ENCODE results near the gene TDRD9. TPM values are rescaled to one million over a fixed set of nuclear protein-coding genes. Genes with fewer than 3 reads are reported as not detected.

Gene TDRD9
- total and polyA plus RNA-seq, 2 donors from 2014 or later = 1.6 to 6.6 TPM

GRCh38 chr14:103892247-103892646, 36.0 kb upstream of the TDRD9 start:
- Histone ChIP-seq H3K9ac (ENCODE audit: low read length in 3 of 3) (no peak overlapping the region), H3K27me3 (ENCODE audit: control insufficient read depth, insufficient read depth, low read length) (no peaks in the 10 kb centered on the region), H3K36me3 (ENCODE audit: control insufficient read depth in 2 of 3, insufficient read depth in 3 of 3, low read length in 3 of 3) (no peaks in the 10 kb centered on the region), H3K27ac (ENCODE audit: low read depth in 2 of 2, low read length in 2 of 2) (no peak overlapping the region), H3K9me3 (ENCODE audit: control insufficient read depth in 2 of 3, insufficient read depth in 1 of 3, low read length in 3 of 3) (no peaks in the 10 kb centered on the region), H3K4me3 (ENCODE audit: low read length in 3 of 3) (no peak overlapping the region), H3K4me1 (ENCODE audit: control insufficient read depth in 2 of 3, insufficient read depth in 2 of 3, low read depth in 1 of 3, low read length in 3 of 3) (peaks cover 0 to 24% (median 17%) of the 10 kb centered on the region in 3 donors)
- DNase-seq (no peak), FAIRE-seq (no peak)
- TF ChIP-seq CTCF (IDR thresholded peaks at IDR 0.05; ENCODE audit: borderline replicate concordance, extremely low read depth, insufficient read depth) = no peak
- intact Hi-C loops (cut with DNase I) = no loop called here

GRCh38 chr14:103894034-103894722, 34.1 kb upstream of the TDRD9 start:
- FAIRE-seq = no peak
- no peak overlapping the region for H3K27ac ChIP-seq (ENCODE audit: low read depth in 2 of 2, low read length in 2 of 2)
- no peak for TF ChIP-seq CTCF (IDR thresholded peaks at IDR 0.05; ENCODE audit: borderline replicate concordance, extremely low read depth, insufficient read depth)
- H3K27me3 ChIP-seq (ENCODE audit: control insufficient read depth, insufficient read depth, low read length) = no peaks in the 10 kb centered on the region
- peak in 2 of 5 donors; percentile 49 to 90 for DNase-seq
- no peak overlapping the region for H3K4me3 ChIP-seq (ENCODE audit: low read length in 3 of 3)
- no peak overlapping the region for H3K9ac ChIP-seq (ENCODE audit: low read length in 3 of 3)
- no peaks in the 10 kb centered on the region for H3K36me3 ChIP-seq (ENCODE audit: control insufficient read depth in 2 of 3, insufficient read depth in 3 of 3, low read length in 3 of 3)
- intact Hi-C loops (cut with DNase I) = no loop called here
- no peaks in the 10 kb centered on the region for H3K9me3 ChIP-seq (ENCODE audit: control insufficient read depth in 2 of 3, insufficient read depth in 1 of 3, low read length in 3 of 3)
- peaks cover 0 to 35% (median 21%) of the 10 kb centered on the region in 3 donors for H3K4me1 ChIP-seq (ENCODE audit: control insufficient read depth in 2 of 3, insufficient read depth in 2 of 3, low read depth in 1 of 3, low read length in 3 of 3)

GRCh38 chr14:103894723-103895059, 33.6 kb upstream of the TDRD9 start:
- Histone ChIP-seq H3K9ac (ENCODE audit: low read length in 3 of 3) (no peak overlapping the region), H3K9me3 (ENCODE audit: control insufficient read depth in 2 of 3, insufficient read depth in 1 of 3, low read length in 3 of 3) (no peaks in the 10 kb centered on the region), H3K36me3 (ENCODE audit: control insufficient read depth in 2 of 3, insufficient read depth in 3 of 3, low read length in 3 of 3) (no peaks in the 10 kb centered on the region), H3K27ac (ENCODE audit: low read depth in 2 of 2, low read length in 2 of 2) (no peak overlapping the region), H3K27me3 (ENCODE audit: control insufficient read depth, insufficient read depth, low read length) (no peaks in the 10 kb centered on the region), H3K4me3 (ENCODE audit: low read length in 3 of 3) (no peak overlapping the region), H3K4me1 (ENCODE audit: control insufficient read depth in 2 of 3, insufficient read depth in 2 of 3, low read depth in 1 of 3, low read length in 3 of 3) (peaks cover 0 to 35% (median 21%) of the 10 kb centered on the region in 3 donors)
- DNase-seq (peak in 2 of 5 donors; percentile 46 to 85), FAIRE-seq (no peak)
- no peak for TF ChIP-seq CTCF (IDR thresholded peaks at IDR 0.05; ENCODE audit: borderline replicate concordance, extremely low read depth, insufficient read depth)
- intact Hi-C loops (cut with DNase I) = no loop called here
